H1 (cell line): ENCODE measurements around the gene THYN1. TPM values are rescaled to one million over a fixed set of nuclear protein-coding genes. Genes with fewer than 3 reads are reported as not detected.
A peak's percentile ranks its signal among the peaks of the same experiment; 100 is the strongest.

Experiments
- CTCF ChIA-PET: fragments of 300-600 bp; sonication (Branson Sonifier 250); formaldehyde crosslinking; loops from one replicate; lab custom pipeline; 2021; ENCODE audit not compliant: partially characterized antibody; lab: Charles Lee
- POLR2A ChIA-PET: fragments of 300-600 bp; sonication (Branson Sonifier 250); formaldehyde crosslinking; loops from one replicate; lab custom pipeline; 2021; ENCODE audit warnings: inconsistent platforms; ENCODE audit not compliant: partially characterized antibody; lab: Charles Lee
- DNase-seq, 2 experiments: peaks; one replicate each; pipeline versions ENCODE4 v3.0.0 to v3.0.0-alpha.2; 2010 to 2022; ENCODE audit warnings: low spot score in 2 of 2, low read depth in 1 of 2, mixed read lengths in 1 of 2
- FAIRE-seq: peaks from 2 replicates; lab custom pipeline; 2011; peaks lifted over from hg19 to GRCh38; lab: Jason Lieb, UNC
- H2AFZ ChIP-seq: 2 replicates; pipeline ENCODE4 v1.8.1; 2012; ENCODE audit warnings: low read length, inconsistent platforms
- H2AK5ac ChIP-seq: 2 replicates; pipeline ENCODE4 v1.6.1; 2013; ENCODE audit warnings: low read depth, low read length
- H2BK120ac ChIP-seq: replicated peaks from 2 replicates; pipeline ENCODE3; 2013; ENCODE audit warnings: low read depth, low read length, inconsistent platforms
- H2BK12ac ChIP-seq: 2 replicates; pipeline ENCODE4 v1.6.1; 2013; ENCODE audit warnings: low read depth, low read length
- H2BK15ac ChIP-seq: 2 replicates; pipeline ENCODE4 v1.6.1; 2013; ENCODE audit warnings: low read length
- H2BK20ac ChIP-seq: 2 replicates; pipeline ENCODE4 v1.6.1; 2013; ENCODE audit warnings: low read length
- H2BK5ac ChIP-seq: 2 replicates; pipeline ENCODE4 v1.6.1; 2013; ENCODE audit warnings: low read depth, low read length
- H3K14ac ChIP-seq: 2 replicates; pipeline ENCODE4 v1.6.1; 2013; ENCODE audit warnings: inconsistent platforms; ENCODE audit not compliant: insufficient read length
- H3K18ac ChIP-seq: 2 replicates; pipeline ENCODE4 v1.6.1; 2013; ENCODE audit warnings: low read length; ENCODE audit errors: extremely low read depth
- H3K23ac ChIP-seq: 2 replicates; pipeline ENCODE4 v1.6.1; 2013; ENCODE audit warnings: inconsistent platforms; ENCODE audit not compliant: insufficient read length
- H3K23me2 ChIP-seq: 2 replicates; pipeline ENCODE4 v1.6.1; 2013; ENCODE audit warnings: low read depth, low read length
- H3K27ac ChIP-seq: 2 replicates; pipeline ENCODE4 v1.6.1; 2011; ENCODE audit warnings: low read depth, low read length, inconsistent platforms
- H3K27me3 ChIP-seq, 4 experiments: replicated peaks in 1 of 4; 1 replicate in 1 of 4; 2 replicates in 3 of 4; pipeline versions ENCODE4 v1.6.1 to v1.8.1; 2011 to 2013; ENCODE audit warnings: low read length in 3 of 4, mild to moderate bottlenecking in 3 of 4, inconsistent platforms in 2 of 4, mixed read lengths in 2 of 4, moderate library complexity in 1 of 4; ENCODE audit not compliant: control insufficient read depth in 3 of 4, insufficient read depth in 3 of 4; ENCODE audit errors: extremely low read depth in 1 of 4
- H3K36me3 ChIP-seq, 4 experiments: 2 replicates each; pipeline versions ENCODE4 v1.6.1 to v1.8.1; 2011 to 2013; ENCODE audit warnings: mild to moderate bottlenecking in 4 of 4, low read length in 3 of 4, moderate library complexity in 2 of 4, control low read depth in 1 of 4, inconsistent platforms in 1 of 4; ENCODE audit not compliant: insufficient read depth in 4 of 4, control insufficient read depth in 2 of 4
- H3K4ac ChIP-seq: replicated peaks from 2 replicates; pipeline ENCODE3; 2013; ENCODE audit warnings: low read length, low read depth, mixed read lengths, inconsistent platforms; ENCODE audit not compliant: insufficient read length
- H3K4me1 ChIP-seq, 4 experiments: replicated peaks in 1 of 4; 1 replicate in 1 of 4; 2 replicates in 3 of 4; pipeline versions ENCODE4 v1.6.1 to v1.8.1; 2011 to 2013; ENCODE audit warnings: low read length in 3 of 4, inconsistent platforms in 2 of 4, mixed read lengths in 1 of 4; ENCODE audit not compliant: insufficient read depth in 4 of 4, control insufficient read depth in 3 of 4
- H3K4me2 ChIP-seq, 2 experiments: 2 replicates each; pipeline versions ENCODE4 v1.6.1 to v1.8.1; 2011 to 2013; ENCODE audit warnings: low read depth in 2 of 2, low read length in 2 of 2, control low read depth in 1 of 2, inconsistent platforms in 1 of 2, mild to moderate bottlenecking in 1 of 2; ENCODE audit not compliant: insufficient read depth in 1 of 2
- H3K4me3 ChIP-seq, 4 experiments: fragments of 200-600, 300-600 bp in 1 of 4; sonication (generic), shearing (Covaris generic), sonication (Bioruptor Twin) in 1 of 4; 2 replicates each; pipeline versions ENCODE4 v1.5.1 to v1.8.1; 2011 to 2016; ENCODE audit warnings: low read length in 4 of 4, low read depth in 3 of 4, control low read depth in 2 of 4, inconsistent platforms in 2 of 4, mild to moderate bottlenecking in 2 of 4, mixed read lengths in 1 of 4, moderate library complexity in 1 of 4; ENCODE audit not compliant: insufficient read depth in 2 of 4; ENCODE audit errors: extremely low read depth in 1 of 4
- H3K56ac ChIP-seq: replicated peaks from 2 replicates; pipeline ENCODE3; 2013; ENCODE audit warnings: low read depth, mild to moderate bottlenecking, mixed read lengths, low read length, inconsistent platforms; ENCODE audit not compliant: insufficient read length
- H3K79me1 ChIP-seq: 2 replicates; pipeline ENCODE4 v1.6.1; 2013; ENCODE audit warnings: low read depth, low read length, control low read depth
- H3K79me2 ChIP-seq, 2 experiments: 2 replicates each; pipeline versions ENCODE4 v1.6.1 to v1.8.1; 2012 to 2013; ENCODE audit warnings: low read length in 2 of 2, mild to moderate bottlenecking in 2 of 2, inconsistent platforms in 1 of 2; ENCODE audit not compliant: insufficient read depth in 2 of 2, control insufficient read depth in 1 of 2
- H3K9ac ChIP-seq, 4 experiments: replicated peaks in 1 of 4; 1 replicate in 1 of 4; 2 replicates in 3 of 4; pipeline versions ENCODE4 v1.6.1 to v1.8.1; 2011 to 2013; ENCODE audit warnings: low read depth in 3 of 4, low read length in 3 of 4, control low read depth in 2 of 4, mild to moderate bottlenecking in 2 of 4, moderate library complexity in 2 of 4, inconsistent platforms in 1 of 4; ENCODE audit errors: extremely low read depth in 1 of 4
- H3K9me3 ChIP-seq, 2 experiments: 2 replicates each; pipeline versions ENCODE4 v1.6.1 to v1.8.1; 2012 to 2013; ENCODE audit warnings: mild to moderate bottlenecking in 2 of 2, moderate library complexity in 2 of 2, control low read depth in 1 of 2, inconsistent platforms in 1 of 2, low read depth in 1 of 2, low read length in 1 of 2, mixed read lengths in 1 of 2; ENCODE audit not compliant: insufficient read depth in 2 of 2
- H4K20me1 ChIP-seq, 2 experiments: replicated peaks in 1 of 2; 2 replicates each; pipeline versions ENCODE3 to v1.8.1; 2011 to 2013; ENCODE audit warnings: inconsistent platforms in 2 of 2, low read length in 2 of 2, mild to moderate bottlenecking in 1 of 2; ENCODE audit not compliant: insufficient read depth in 2 of 2, control insufficient read depth in 1 of 2
- H4K5ac ChIP-seq: 2 replicates; pipeline ENCODE4 v1.6.1; 2013; ENCODE audit warnings: low read length, low read depth, mixed read lengths, inconsistent platforms; ENCODE audit not compliant: insufficient read length
- H4K8ac ChIP-seq: 2 replicates; pipeline ENCODE4 v1.8.0; 2013; ENCODE audit warnings: mild to moderate bottlenecking, moderate library complexity, low read length, inconsistent platforms; ENCODE audit not compliant: insufficient read depth; ENCODE audit errors: extremely low read depth
- H4K91ac ChIP-seq: replicated peaks from 2 replicates; pipeline ENCODE3; 2013; ENCODE audit warnings: low read length, mixed read lengths, inconsistent platforms; ENCODE audit not compliant: insufficient read length
- CBX8 ChIP-seq: fragments of 300-800, 300-1000 bp; sonication (generic); IDR thresholded peaks from 2 replicates; pipeline ENCODE4 v1.7.1; 2016; ENCODE audit warnings: low read depth, low read length, borderline replicate concordance
- HDAC6 ChIP-seq: IDR thresholded peaks from one replicate; pipeline ENCODE4 v1.7.1; 2012; ENCODE audit warnings: low read depth, mild to moderate bottlenecking, inconsistent platforms, low read length, moderate library complexity
- KDM1A ChIP-seq: fragments of 200-600, 300-600 bp; sonication (generic); IDR thresholded peaks from 2 replicates; pipeline ENCODE4 v1.7.1; 2016; ENCODE audit warnings: mild to moderate bottlenecking, low read length, borderline replicate concordance
- WGBS, 2 experiments: shearing (Covaris generic) in 1 of 2; methylation state at CpG; one replicate each; pipeline versions ENCODE4 v1.1.6 to v1.1.7; 2013 to 2015; ENCODE audit warnings: low lambda C conversion rate in 2 of 2, mixed read lengths in 2 of 2, inconsistent platforms in 1 of 2, low coverage in 1 of 2, missing lambda C conversion rate in 1 of 2; ENCODE audit not compliant: insufficient replicate concordance in 2 of 2, insufficient coverage in 1 of 2, insufficient read length in 1 of 2; ENCODE audit errors: extremely low coverage in 1 of 2, missing lambda C conversion rate in 1 of 2; 5-methylcytosine and 5-hydroxymethylcytosine counted together
- polyA plus RNA-seq, 7 experiments: library from polyadenylated mRNA; depleted of rRNA in 3 of 7; stranded (reverse) in 5 of 7; unstranded in 2 of 7; fragments of >200 nt in 5 of 7; fragments of 200-250 nt in 2 of 7; gene quantifications; 1 replicate in 5 of 7; 2 replicates in 1 of 7; 4 replicates in 1 of 7; pipeline versions ENCODE4 v1.2.1 to v1.2.3, GENCODE V29; 2011 to 2013; ENCODE audit warnings: missing spikeins in 2 of 7, mixed read lengths in 2 of 7
- total RNA-seq: library from RNA; stranded (reverse); fragmentation: NEBNext Ultra II Directional; extraction: Animal tissue kit (Norgen Biotek cat#: 25700); gene quantifications from 2 replicates; pipeline ENCODE4 v1.2.1, GENCODE V29; 2021

The THYN1 gene
- total and polyA plus RNA-seq, 2 of the 8 experiments (the other 6 are each of a cell fraction or from before 2014, with no cell fraction given): 77.3 to 95.1 TPM

DNA sequence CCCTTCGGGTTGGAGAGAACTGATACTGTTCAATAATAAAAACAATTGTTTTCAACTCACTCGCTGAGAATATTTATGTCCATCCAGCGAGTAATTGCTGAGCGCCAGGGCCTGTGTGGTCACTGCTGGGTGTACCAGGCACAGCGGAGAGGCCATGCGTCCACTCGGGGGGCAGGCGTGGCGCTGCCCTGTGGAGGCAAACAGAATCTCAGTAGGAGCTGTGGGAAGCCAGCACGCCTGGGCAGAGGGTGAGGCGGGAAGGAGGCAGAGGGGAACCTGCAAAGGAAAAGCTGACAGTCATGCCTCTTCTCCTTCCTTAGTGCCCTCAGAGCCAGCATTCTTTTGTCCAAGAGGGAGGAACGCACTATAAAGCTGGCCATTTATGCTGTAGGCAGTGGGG lies 34.4 kb upstream of the THYN1 start:
- Histone ChIP-seq H3K79me1 (no peaks in the 10 kb centered on the region), H3K27ac (no peak overlapping the region), H2AFZ (no peak overlapping the region), H4K5ac (no peak overlapping the region), H4K8ac (peak overlapping the region; percentile 11; the same call in 1 of the 2 replicates), H3K14ac (no peak overlapping the region), H3K4me1 (no peaks in the 10 kb centered on the region), H3K9ac (no peak overlapping the region), H2BK5ac (no peak overlapping the region), H2BK20ac (no peak overlapping the region), H3K79me2 (no peaks in the 10 kb centered on the region), H3K27me3 (no peaks in the 10 kb centered on the region; a peak in 1 of 7 replicates), H3K36me3 (peaks cover 2 to 17% (median 12%) of the 10 kb centered on the region in 4 experiments; a peak in 6 of 8 replicates), H3K4ac (peak overlapping the region; percentile 16), H2AK5ac (no peak overlapping the region), H2BK120ac (no peak overlapping the region), H3K9me3 (no peaks in the 10 kb centered on the region), H2BK15ac (no peak overlapping the region), H4K91ac (no peak overlapping the region), H3K18ac (no peak overlapping the region), H3K4me3 (no peak overlapping the region), H4K20me1 (no peaks in the 10 kb centered on the region), H3K23ac (no peak overlapping the region), H3K4me2 (no peak overlapping the region), H3K56ac (no peak overlapping the region), H3K23me2 (no peaks in the 10 kb centered on the region), H2BK12ac (no peak overlapping the region)
- WGBS, 2 experiments: 95% methylated on average over 12 of the region's 12 CpGs; no CpG with 5 or more reads in 1 of the 2 experiments
- ChIA-PET CTCF (interaction anchor here (0.6 to 3.4 kb wide), 8 partner anchors 9 to 273 kb away, joined by 3 to 11 read pairs (median 4); partner anchors contain the start of gene GLB1L3), POLR2A (interaction anchor here (0.7 to 6.0 kb wide), 5 partner anchors 10 to 17 kb away, joined by 3 to 42 read pairs (median 4); partner anchors contain the start of gene GLB1L3)
- DNase-seq (no peak), FAIRE-seq (no peak)
- TF ChIP-seq CBX8: no peak
- no peak for TF ChIP-seq KDM1A
- no peak for TF ChIP-seq HDAC6
